ENCODE measurements around the gene SRXN1. TPM values are rescaled to one million over a fixed set of nuclear protein-coding genes. Genes with fewer than 3 reads are reported as not detected.

SRXN1 gene
- total RNA-seq, 4 donors from 2014 or later: 87.9 to 170 (median 128) TPM

GRCh38 chr20:673603-674001, 20.6 kb upstream of the SRXN1 start:
- intact Hi-C loops (cut with DNase I; ENCODE audit: low total_unique reads) (no loop called here), in situ Hi-C loops (cut with MboI; ENCODE audit: low sequenced_read_pairs in 4 of 4) (no loop called here)
- peaks cover 20 to 33% (median 33%) of the 10 kb centered on the region in 3 donors for H3K27me3 ChIP-seq
- H3K36me3 ChIP-seq: no peaks in the 10 kb centered on the region
- TF ChIP-seq POLR2A (IDR thresholded peaks at IDR 0.05): no peak
- TF ChIP-seq, protein P1, sequence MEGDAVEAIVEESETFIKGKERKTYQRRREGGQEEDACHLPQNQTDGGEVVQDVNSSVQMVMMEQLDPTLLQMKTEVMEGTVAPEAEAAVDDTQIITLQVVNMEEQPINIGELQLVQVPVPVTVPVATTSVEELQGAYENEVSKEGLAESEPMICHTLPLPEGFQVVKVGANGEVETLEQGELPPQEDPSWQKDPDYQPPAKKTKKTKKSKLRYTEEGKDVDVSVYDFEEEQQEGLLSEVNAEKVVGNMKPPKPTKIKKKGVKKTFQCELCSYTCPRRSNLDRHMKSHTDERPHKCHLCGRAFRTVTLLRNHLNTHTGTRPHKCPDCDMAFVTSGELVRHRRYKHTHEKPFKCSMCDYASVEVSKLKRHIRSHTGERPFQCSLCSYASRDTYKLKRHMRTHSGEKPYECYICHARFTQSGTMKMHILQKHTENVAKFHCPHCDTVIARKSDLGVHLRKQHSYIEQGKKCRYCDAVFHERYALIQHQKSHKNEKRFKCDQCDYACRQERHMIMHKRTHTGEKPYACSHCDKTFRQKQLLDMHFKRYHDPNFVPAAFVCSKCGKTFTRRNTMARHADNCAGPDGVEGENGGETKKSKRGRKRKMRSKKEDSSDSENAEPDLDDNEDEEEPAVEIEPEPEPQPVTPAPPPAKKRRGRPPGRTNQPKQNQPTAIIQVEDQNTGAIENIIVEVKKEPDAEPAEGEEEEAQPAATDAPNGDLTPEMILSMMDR (IDR thresholded peaks at IDR 0.05 in 4 of 5, conservative IDR thresholded peaks at IDR 0.05 in 1 of 5): no peak
- H3K9me3 ChIP-seq: no peaks in the 10 kb centered on the region
- peaks cover 17 to 24% of the 10 kb centered on the region in 2 donors for H3K4me1 ChIP-seq
- ATAC-seq (no peak), DNase-seq (no peak)
- H3K4me3 ChIP-seq: no peak overlapping the region
- no peak overlapping the region for H3K27ac ChIP-seq

DNA sequence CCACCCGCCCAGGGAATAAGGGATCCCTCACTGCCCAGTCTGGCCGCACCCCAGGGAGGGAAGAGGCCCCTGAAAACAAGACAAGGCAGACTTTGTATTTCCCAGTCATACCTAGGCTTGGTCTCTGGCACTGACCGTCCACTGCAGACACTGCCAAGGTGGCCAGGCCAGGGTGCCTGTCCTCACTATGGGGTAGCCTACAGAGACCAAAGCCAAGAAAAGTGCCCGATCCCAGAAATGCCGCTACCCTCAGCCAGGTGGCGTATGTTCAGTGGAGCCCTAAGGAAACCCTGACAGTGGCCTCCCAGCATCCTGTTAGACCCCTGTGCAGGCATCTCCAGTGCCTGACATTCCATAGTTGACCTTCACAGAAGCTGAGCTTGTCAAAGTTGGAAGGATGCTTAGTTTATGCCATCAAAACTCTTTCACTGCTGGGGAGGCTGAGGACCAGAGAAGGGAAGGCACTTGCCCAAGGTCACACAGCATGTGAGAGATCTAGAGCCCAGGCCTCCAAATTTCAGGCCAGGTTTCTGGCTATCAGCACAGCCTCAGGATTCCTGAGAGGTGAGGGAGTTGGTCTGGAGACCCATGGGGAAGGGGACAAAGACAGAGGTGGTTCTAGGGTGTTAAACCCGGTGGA, 20.1 kb upstream of the SRXN1 start:
- Histone ChIP-seq H3K27me3 (peaks cover 19 to 33% (median 28%) of the 10 kb centered on the region in 3 donors), H3K27ac (no peak overlapping the region), H3K9me3 (no peaks in the 10 kb centered on the region), H3K36me3 (no peaks in the 10 kb centered on the region), H3K4me1 (peaks cover 17 to 24% of the 10 kb centered on the region in 2 donors), H3K4me3 (no peak overlapping the region)
- in situ Hi-C loops (cut with MboI; ENCODE audit: low sequenced_read_pairs in 4 of 4): no loop called here
- TF ChIP-seq, protein P1 (IDR thresholded peaks at IDR 0.05 in 4 of 5, conservative IDR thresholded peaks at IDR 0.05 in 1 of 5): no peak
- TF ChIP-seq POLR2A (IDR thresholded peaks at IDR 0.05): no peak
- intact Hi-C loops (cut with DNase I; ENCODE audit: low total_unique reads): no loop called here
- no peak for DNase-seq
- no peak for ATAC-seq

- Histone ChIP-seq H3K27ac (no peak overlapping the region), H3K27me3 (peaks cover 19 to 29% (median 22%) of the 10 kb centered on the region in 3 donors), H3K4me3 (no peak overlapping the region), H3K9me3 (no peaks in the 10 kb centered on the region), H3K4me1 (peaks cover 20 to 22% of the 10 kb centered on the region in 2 donors), H3K36me3 (no peaks in the 10 kb centered on the region)
- ATAC-seq: no peak
- no peak for DNase-seq
- in situ Hi-C loops (cut with MboI; ENCODE audit: low sequenced_read_pairs in 4 of 4) (no loop called here), intact Hi-C loops (cut with DNase I; ENCODE audit: low total_unique reads) (no loop called here)
- TF ChIP-seq POLR2A (IDR thresholded peaks at IDR 0.05): no peak
- TF ChIP-seq, protein P1 (IDR thresholded peaks at IDR 0.05 in 4 of 5, conservative IDR thresholded peaks at IDR 0.05 in 1 of 5): no peak
Measured at GRCh38 chr20:671252-672030, 18.4 kb upstream of the SRXN1 start.

DNA sequence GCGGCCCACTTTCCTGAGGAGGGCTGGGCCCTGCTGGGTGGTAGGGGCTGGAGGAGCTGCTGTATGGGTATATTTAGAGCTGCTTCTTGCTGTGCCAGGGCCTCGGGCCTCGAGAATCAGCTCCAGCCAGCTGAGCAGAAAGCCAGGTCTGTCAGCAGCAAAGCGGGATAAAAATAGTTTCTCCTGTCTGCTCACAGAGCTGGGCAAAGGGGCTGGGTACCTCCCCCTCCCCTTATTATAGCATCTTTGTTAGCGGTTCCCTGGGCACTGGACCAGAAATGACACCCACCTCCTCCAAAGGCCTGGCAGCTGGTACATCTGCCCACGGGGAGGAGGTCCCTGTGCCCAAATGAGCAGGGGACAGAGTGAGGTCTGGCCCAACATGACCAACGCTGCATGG, 16.6 kb upstream of the SRXN1 start:
- no peak for DNase-seq
- intact Hi-C loops (cut with DNase I; ENCODE audit: low total_unique reads): no loop called here

More for the DNA sequence above, 16.6 kb upstream of the SRXN1 start:
- TF ChIP-seq, protein P1 (IDR thresholded peaks at IDR 0.05 in 4 of 5, conservative IDR thresholded peaks at IDR 0.05 in 1 of 5): no peak
- no peak for TF ChIP-seq POLR2A (IDR thresholded peaks at IDR 0.05)
- Histone ChIP-seq H3K9me3 (no peaks in the 10 kb centered on the region), H3K4me3 (no peak overlapping the region), H3K4me1 (peaks cover 11 to 12% of the 10 kb centered on the region in 2 donors), H3K36me3 (no peaks in the 10 kb centered on the region), H3K27me3 (peaks cover 29 to 36% (median 34%) of the 10 kb centered on the region in 3 donors), H3K27ac (no peak overlapping the region)
- in situ Hi-C loops (cut with MboI; ENCODE audit: low sequenced_read_pairs in 4 of 4): no loop called here
- peak in 1 of 2 donors; percentile 19 for ATAC-seq
